ENCODE results near the gene LOXL3.

LOXL3 gene

GRCh38 chr2:74525717-74526648 lies 27.8 kb downstream of the LOXL3 start, which contains the start of gene DQX1:
TSS of gene DQX1 (minus strand) at chr2:74526231. CDS start at chr2:74525729, 502 bp downstream.
- no peak for DNase-seq

GRCh38 chr2:74524955-74525716 lies 28.6 kb downstream of the LOXL3 start:
- no peak for DNase-seq

GRCh38 chr2:74524005-74524404 lies 29.7 kb downstream of the LOXL3 start:
- DNase-seq, result no peak

- DNase-seq, result no peak
Observed at GRCh38 chr2:74522516-74522915, 31.2 kb downstream of the LOXL3 start.

GRCh38 chr2:74516650-74517049 lies 37.1 kb downstream of the LOXL3 start:
- no peak for DNase-seq

GRCh38 chr2:74515981-74516633 lies 37.6 kb downstream of the LOXL3 start:
- peak; percentile 53 for DNase-seq

- no peak for DNase-seq
Observed at GRCh38 chr2:74515271-74515980, 38.3 kb downstream of the LOXL3 start.

GRCh38 chr2:74514368-74515270 lies 39.1 kb downstream of the LOXL3 start, which contains the start of gene TLX2:
TSS of gene TLX2 (plus strand) at chr2:74514450. CDS start at chr2:74514807, 357 bp downstream.
- no peak for DNase-seq

GRCh38 chr2:74513605-74514367 lies 40.0 kb downstream of the LOXL3 start:
- no peak for DNase-seq

- no peak for DNase-seq
Observed at GRCh38 chr2:74512744-74513604, 40.8 kb downstream of the LOXL3 start.

GRCh38 chr2:74511104-74511989 lies 42.4 kb downstream of the LOXL3 start:
- DNase-seq, result no peak

- no peak for DNase-seq
Observed at GRCh38 chr2:74510272-74510671, 43.5 kb downstream of the LOXL3 start.

- DNase-seq, result no peak
Observed at GRCh38 chr2:74507926-74508520, 45.7 kb downstream of the LOXL3 start.

- DNase-seq, result peak; percentile 96
Observed at GRCh38 chr2:74507145-74507925, 46.4 kb downstream of the LOXL3 start, which contains the start of gene PCGF1. TSS of gene PCGF1 (minus strand) at chr2:74507695. CDS start at chr2:74507668, 27 bp downstream.

- DNase-seq, result no peak
Observed at GRCh38 chr2:74505448-74506246, 48.1 kb downstream of the LOXL3 start.

GRCh38 chr2:74504591-74504990 lies 49.2 kb downstream of the LOXL3 start:
- no peak for DNase-seq

Measured in effector CD4-positive, alpha-beta T cell (primary cell).